Retina (tissue), 1 donor: ENCODE data around the gene ANXA2R.
"Not testable (repeated sequence)": the region's sequence is repeated elsewhere in the genome, so short reads cannot be mapped to it uniquely, and the experiment has no call there.

Experiments used
- DNase-seq: peaks from one replicate; pipeline ENCODE4 v3.0.0-alpha.2; 2016

The ANXA2R gene

DNA sequence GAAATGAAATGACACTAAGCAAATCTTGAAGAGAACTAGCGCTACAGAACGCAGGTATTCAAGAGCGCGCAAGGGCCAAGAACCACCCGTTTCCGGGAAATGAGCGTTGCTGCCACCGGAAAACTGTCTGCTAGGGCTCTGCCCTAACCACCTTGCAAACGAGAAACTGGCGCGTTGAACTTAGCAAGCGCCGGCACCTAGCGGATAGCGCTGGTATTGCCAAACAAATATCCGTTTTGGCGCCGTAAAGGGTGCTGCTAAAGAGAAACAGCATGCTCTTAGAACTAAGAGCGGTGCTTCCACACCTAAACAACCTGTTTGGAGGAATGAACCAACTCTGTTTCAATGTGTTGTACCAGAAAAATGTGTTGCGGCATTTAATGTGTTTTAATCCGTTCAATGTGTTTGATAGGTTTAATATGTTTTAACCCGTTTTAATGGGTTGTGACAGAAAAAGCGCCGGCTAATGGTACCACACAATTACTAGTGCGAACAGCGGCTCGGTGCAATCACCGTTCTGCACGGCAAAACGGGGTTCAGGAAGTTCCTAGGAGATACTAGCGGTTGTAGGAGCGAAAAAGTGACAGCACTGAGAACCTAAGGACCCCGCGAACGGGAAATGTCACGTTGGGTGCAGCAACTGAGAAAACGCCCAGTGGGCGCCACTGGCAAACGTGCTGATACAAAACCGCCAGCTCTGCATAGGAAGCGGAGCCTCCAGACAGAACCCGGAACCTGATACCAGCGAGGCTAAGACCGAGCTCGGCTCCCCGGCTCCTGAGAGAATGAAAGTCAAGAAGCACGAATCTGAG, at the start of gene ANXA2R:
TSS of gene ANXA2R (minus strand) at position 33 of the 812 bp plus-strand sequence. CDS start 273 bp downstream, outside the sequence.
- DNase-seq: peak; percentile 92

DNA sequence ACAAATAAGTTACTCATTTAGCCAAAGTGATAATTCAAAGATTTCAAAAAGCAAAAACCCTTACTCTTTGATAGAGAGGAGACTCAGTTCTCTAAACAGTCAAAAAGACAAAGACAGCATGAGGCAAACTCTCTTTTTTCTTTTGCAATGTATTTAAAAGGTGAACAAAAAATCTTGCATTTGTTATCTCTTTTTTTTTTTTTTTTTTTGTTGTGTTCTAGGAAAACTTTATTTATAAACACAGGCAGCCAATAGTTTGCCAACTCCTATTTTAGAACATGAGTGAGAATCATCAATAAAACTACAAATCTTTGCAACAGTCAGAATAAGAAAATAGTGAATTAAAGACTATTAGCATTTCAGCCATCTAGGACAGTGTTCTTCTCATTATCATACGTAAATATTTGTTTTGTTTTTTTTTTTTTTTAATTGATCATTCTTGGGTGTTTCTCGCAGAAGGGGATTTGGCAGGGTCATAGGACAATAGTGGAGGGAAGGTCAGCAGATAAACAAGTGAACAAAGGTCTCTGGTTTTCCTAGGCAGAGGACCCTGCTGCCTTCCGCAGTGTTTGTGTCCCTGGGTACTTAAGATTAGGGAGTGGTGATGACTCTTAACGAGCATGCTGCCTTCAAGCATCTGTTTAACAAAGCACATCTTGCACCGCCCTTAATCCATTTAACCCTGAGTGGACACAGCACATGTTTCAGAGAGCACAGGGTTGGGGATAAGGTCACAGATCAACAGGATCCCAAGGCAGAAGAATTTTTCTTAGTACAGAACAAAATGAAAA, 46.2 kb upstream of the ANXA2R start:
- DNase-seq: not testable (repeated sequence)

GRCh38 chr5:43085453-43085852, 45.3 kb upstream of the ANXA2R start:
- no peak for DNase-seq

- not testable (repeated sequence) for DNase-seq
These were observed 44.3 kb upstream of the ANXA2R start for GRCh38 chr5:43084468-43084867.

GRCh38 chr5:43081345-43081744, 41.2 kb upstream of the ANXA2R start:
- not testable (repeated sequence) for DNase-seq

DNA sequence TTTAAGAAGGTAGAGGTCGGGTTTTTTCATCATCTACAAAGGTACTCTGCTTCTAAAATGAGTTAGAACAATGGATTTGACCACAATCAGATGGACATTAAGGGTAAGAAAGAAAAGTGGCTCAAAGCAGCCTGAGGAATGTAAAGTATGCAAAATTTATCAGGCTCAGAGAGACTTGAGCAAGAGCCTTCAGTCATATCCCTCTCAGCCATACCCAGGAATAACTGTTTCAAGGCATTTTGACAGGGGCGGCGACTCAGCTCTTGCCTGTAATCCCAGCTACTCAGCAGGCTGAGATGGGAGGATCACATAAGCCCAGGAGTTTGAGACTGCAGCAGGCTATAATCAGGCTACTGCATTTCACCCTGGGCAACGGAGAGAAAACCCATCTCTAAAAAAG, 38.8 kb upstream of the ANXA2R start:
- no peak for DNase-seq

DNA sequence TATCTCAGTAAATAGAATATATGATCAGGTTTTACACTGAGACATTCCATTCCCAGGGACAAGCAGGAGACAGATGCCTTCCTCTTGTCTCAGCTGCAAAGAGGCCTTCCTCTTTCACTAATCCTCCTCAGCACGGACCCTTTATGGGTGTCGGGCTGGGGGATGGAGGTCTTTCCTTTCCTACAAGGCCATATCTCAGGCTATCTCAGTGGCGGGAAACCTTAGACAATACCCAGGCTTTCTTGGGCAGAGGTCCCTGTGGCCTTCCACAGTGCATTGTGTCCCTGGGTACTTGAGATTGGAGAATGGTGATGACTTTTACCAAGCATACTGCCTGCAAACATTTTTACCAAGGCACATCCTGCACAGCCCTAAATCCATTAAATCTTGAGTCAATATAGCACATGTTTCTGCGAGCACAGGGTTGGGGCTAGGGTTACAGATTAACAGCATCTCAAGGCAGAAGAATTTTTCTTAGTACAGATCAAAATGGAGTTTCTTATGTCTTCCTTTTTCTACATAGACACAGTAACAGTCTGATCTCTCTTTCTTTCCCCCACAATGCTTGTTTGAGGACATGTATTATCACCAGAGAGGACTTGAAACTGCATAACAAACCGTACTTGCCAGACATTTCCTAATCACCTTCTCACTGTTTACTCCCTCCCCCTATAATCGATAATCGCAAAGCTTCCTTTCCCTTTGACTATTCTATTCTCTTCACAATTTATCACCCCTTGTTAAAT, 37.5 kb upstream of the ANXA2R start:
- not testable (repeated sequence) for DNase-seq

GRCh38 chr5:43075319-43076293, 35.5 kb upstream of the ANXA2R start:
- DNase-seq: no peak

GRCh38 chr5:43074987-43075318, 34.8 kb upstream of the ANXA2R start:
- no peak for DNase-seq

DNA sequence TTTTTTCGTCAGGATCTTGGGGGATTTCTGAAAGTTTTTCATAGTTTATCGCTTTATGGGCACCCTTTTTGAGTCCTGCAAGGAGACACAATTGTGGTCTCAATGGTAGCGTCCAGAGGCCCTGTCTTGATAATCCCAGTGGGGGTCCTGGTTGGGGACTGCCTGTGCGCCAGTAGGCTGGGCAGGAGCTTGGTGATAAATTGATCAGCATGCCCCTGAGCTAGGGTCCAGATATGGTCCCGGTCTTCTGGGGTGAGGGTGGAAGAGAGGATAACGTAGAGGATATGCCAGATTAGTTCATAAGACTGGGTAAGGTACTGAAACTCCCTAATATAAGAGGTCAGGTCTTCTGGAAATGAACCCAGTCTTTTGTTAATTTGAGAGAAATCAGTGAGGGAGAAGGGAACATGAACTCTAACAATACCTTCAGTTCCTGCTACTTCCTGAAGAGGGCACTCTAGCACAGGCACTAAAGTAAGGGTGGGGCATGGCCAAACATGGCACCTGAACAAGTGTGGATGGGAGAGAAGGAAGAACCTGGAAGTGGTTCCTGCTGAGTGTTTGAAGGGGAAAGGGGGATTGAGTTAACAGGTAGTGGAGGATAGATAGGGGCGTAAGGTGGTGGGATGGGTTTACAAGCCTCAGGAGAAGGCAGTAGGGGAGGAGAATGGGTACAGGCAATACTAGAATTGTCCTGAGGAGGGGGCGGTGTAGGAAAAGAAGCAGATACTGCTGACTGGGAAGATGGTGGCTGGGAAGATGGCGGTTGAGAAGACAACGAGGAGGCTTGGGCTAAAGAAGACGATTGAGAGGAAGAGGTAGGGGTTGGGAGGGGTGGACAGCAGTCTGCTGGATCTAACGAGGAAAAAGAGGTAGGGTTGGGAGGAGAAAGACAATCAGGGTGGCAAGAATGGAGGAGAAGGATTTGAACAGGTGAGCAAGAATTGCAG, 33.8 kb upstream of the ANXA2R start:
- DNase-seq: no peak

- DNase-seq: not testable (repeated sequence)
These were observed 29.2 kb upstream of the ANXA2R start for GRCh38 chr5:43069401-43069720.

- DNase-seq: no peak
These were observed 27.9 kb upstream of the ANXA2R start for GRCh38 chr5:43068037-43068436.

GRCh38 chr5:43066799-43067741, 27.0 kb upstream of the ANXA2R start:
- DNase-seq: peak; percentile 96

DNA sequence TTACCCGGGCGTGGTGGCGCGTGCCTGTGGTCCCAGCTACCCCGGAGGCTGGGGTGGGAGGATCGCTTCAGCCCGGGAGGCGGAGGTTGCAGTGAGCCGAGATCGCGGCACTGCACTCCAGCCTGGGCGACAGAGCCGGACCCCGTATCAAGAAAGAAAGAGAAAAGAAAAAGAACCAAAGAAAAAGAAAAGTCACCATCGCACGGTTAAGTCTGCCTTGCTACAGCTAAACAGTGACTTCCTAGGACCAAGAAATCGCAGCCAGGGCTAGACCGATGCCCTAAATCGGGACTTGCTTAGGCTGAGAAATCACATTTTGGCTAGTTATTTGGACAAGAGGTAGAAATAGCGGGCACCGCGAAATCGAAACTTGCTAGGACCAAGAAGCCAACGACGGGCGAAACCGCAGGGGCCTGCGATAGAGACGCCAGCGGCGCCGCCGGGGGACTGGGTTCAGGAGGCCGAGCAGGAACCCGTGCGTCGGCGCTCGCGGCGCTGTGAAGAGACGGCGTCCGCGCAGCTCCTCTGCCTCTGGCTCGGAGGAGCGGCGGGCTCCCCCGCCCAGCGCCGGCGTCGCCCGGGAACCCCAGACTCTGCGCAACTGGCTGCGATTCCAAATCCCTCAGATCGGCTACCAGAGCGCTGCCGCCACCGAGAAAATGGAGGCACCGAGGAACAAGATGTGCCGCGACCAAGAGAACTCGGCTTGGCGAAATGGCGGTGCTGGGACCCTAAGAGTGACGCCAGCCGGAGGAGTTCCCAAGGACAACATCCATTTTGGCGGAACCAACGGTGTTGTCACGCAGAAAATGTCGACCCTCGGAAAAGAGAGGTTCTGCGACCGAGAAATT, 26.1 kb upstream of the ANXA2R start:
- DNase-seq: peak; percentile 96

DNA sequence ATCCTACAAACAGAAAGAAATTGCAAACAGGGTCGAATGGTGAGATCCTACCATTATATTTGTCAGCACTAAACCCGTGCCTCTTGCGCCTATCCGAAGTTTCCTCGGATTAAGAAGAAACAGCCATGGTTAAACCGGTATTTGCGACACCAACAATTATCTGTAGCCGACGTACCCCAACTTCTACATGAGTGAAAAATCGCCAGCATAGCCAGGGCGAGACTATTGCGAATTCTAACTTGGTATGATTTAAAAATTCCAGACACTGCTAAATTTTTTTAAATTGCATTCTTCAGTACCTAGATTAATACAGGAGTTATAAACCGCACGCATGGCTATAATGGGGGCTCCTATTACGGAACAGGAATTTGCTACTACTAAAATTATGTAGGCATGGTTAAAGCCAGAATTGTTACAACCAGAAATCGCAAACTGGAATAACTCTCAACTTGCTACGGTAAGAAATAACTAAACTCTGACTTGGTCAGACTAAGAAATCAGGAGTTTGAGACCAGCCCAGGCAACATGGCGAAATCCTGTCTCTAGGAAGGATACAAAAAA, 25.3 kb upstream of the ANXA2R start:
- peak; percentile 62 for DNase-seq

GRCh38 chr5:43063721-43064171, 23.6 kb upstream of the ANXA2R start:
- DNase-seq: no peak

DNA sequence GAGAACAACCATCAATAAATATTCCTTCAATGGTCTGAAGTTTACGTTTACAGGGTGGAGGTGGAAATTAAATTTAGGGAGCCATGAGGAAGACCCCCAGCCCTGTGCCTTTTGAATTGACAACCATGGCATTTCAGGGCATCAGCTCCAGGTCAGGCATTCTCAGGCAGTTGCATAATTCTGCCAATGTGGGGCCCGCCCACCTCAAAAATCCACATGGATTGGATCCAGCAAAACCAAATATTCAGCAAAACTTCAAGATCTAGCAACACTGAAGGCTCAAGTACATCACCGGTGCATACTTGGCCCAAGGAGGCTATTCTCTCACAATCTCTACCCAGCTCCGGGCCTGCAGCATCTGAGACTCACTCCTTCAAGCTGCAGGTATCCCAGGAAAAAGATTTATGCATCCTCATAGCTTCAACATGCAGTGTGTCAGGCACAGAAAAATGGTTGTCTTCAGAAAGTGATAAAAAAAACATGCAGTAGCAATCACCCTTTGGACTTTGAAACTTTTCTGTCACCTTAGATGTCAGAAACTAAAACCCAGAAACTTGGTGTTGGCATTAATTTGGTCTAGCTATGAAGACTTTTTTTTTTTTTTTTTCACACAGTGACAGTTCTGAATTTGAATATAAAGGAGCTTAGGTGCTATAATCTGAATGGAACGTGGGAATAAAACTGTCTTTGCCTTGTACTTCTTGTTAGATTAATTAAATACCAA, 21.4 kb upstream of the ANXA2R start:
- no peak for DNase-seq

DNA sequence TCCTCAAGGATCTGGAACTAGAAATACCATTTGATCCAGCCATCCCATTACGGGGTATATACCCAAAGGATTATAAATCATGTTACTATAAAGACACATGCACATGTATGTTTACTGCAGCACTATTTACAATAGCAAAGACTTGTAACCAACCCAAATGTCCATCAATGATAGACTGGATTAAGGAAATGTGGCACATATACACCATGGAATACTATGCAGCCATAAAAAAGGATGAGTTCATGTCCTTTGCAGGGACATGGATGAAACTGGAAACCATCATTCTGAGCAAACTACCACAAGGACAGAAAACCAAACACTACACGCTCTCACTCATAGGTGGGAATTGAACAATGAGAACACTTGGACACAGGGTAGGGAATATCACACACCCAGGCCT, 19.9 kb upstream of the ANXA2R start:
- not testable (repeated sequence) for DNase-seq
